Skeletal muscle satellite cell (primary cell): Measurements from ENCODE around the gene KRT12. TPM values are rescaled to one million over a fixed set of nuclear protein-coding genes. Genes with fewer than 3 reads are reported as not detected.
A peak's percentile ranks its signal among the peaks of the same experiment; 100 is the strongest.

ENCODE experiments used
- H3K27me3 ChIP-seq: 2 replicates; pipeline ENCODE4 v1.7.0; 2013; ENCODE audit warnings: low read length; ENCODE audit not compliant: control insufficient read depth, insufficient read depth
- H3K36me3 ChIP-seq: 2 replicates; pipeline ENCODE4 v1.7.0; 2013; ENCODE audit warnings: mild to moderate bottlenecking, control low read depth, low read length; ENCODE audit not compliant: insufficient read depth
- H3K4me1 ChIP-seq: 2 replicates; pipeline ENCODE4 v1.7.0; 2013; ENCODE audit warnings: low read length; ENCODE audit not compliant: control insufficient read depth, insufficient read depth
- H3K4me2 ChIP-seq: 2 replicates; pipeline ENCODE4 v1.7.0; 2013; ENCODE audit warnings: mild to moderate bottlenecking, low read length
- H3K4me3 ChIP-seq: 2 replicates; pipeline ENCODE4 v1.7.0; 2013; ENCODE audit warnings: low read length
- H3K9ac ChIP-seq: 2 replicates; pipeline ENCODE4 v1.7.0; 2013; ENCODE audit warnings: mild to moderate bottlenecking, low read depth, low read length, moderate library complexity
- H3K9me3 ChIP-seq: replicated peaks from 2 replicates; pipeline ENCODE4 v1.7.0; 2013; ENCODE audit warnings: mild to moderate bottlenecking, control low read depth, low read length
- total RNA-seq: library from RNA; depleted of rRNA; stranded (reverse); fragments of >200 nt; gene quantifications from 2 replicates; pipeline ENCODE4 v1.2.3, GENCODE V29; 2012; rRNA removed

KRT12 gene
- not detected in 2 replicates for total RNA-seq

DNA sequence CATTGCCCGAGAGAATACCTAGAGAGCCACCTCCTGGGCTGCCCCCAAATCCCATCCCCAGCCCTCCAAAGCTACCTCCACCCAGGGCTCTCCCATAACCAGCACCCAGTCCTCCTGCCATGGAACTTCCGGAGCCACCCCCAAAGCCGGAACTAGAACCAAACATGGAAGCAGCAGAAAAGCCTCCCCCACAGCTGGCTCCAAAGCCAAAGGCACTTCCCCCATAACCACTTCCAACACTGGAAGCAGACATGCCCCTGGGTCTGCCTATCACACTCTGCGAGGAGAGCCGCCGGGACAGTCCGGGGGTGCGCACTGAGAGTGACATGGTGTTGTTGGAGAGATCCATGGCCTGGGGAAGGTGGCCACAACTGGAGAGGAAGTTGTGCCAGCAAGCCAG is at the start of gene KRT12:
Gene KRT12 (minus strand): TSS at position 386 of the 400 bp plus-strand sequence. CDS start 37 bp downstream, at position 349.
- no peaks in the 10 kb centered on the region for H3K4me1 ChIP-seq
- no peaks in the 10 kb centered on the region for H3K9me3 ChIP-seq
- no peaks in the 10 kb centered on the region for H3K27me3 ChIP-seq
- H3K4me3 ChIP-seq: no peak within 1 kb of the TSS
- no peak within 1 kb of the TSS for H3K4me2 ChIP-seq
- no peak within 1 kb of the TSS for H3K9ac ChIP-seq
- no peaks in the 10 kb centered on the region for H3K36me3 ChIP-seq

DNA sequence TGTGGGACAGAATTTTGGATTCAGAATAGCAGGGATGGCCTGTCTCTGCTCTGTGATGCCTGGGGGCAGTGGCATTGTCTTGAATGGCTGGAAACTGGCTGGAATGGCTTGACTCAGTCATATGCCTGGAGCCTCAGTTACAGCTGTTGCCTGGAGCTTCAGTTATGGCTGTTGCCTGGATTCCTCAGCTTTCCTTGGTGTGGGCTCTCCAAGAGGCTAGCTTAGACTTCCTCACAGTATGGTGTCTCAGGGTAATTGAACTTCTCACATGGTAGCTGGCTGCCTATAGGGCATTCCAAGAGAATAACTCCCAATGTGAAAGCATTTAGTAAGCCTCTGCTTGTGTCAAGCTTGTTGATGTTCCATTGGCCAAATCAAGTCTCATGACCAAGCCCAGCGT is 49.3 kb upstream of the KRT12 start:
- Histone ChIP-seq H3K9me3 (no peaks in the 10 kb centered on the region), H3K36me3 (no peaks in the 10 kb centered on the region), H3K4me1 (peaks cover 40% of the 10 kb centered on the region), H3K27me3 (no peaks in the 10 kb centered on the region), H3K4me2 (no peak overlapping the region), H3K9ac (peak overlapping the region; percentile 67), H3K4me3 (no peak overlapping the region)

DNA sequence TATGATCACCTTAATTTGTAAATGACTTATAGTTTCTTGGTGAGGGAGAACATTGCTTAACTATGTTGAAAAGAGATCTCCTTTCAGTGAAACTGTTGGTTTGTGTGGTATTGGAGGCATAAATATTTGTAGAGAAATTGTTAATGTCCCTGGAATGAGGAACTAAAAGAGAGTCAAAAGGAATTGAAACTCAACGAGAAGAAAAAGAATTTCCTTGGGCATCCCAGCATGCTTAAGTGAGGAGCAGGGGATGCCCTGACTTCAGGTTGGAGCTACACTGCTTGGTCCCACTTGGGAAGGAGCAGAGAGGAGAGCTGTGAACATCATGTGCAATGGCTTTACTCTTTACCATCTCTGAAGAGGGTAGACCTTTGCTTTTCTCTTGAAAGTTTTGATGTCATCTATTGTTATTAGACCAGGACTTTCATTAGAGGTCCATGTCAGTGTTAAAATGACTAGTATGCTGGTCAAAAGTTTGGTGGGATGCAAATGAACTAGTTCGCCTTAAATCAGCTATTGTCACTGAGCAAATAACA is 48.8 kb upstream of the KRT12 start:
- peaks cover 44% of the 10 kb centered on the region for H3K4me1 ChIP-seq
- H3K4me2 ChIP-seq: no peak overlapping the region
- no peaks in the 10 kb centered on the region for H3K9me3 ChIP-seq
- H3K4me3 ChIP-seq: peak overlapping the region; percentile 7
- no peaks in the 10 kb centered on the region for H3K36me3 ChIP-seq
- no peaks in the 10 kb centered on the region for H3K27me3 ChIP-seq
- peak overlapping the region; percentile 67 for H3K9ac ChIP-seq

DNA sequence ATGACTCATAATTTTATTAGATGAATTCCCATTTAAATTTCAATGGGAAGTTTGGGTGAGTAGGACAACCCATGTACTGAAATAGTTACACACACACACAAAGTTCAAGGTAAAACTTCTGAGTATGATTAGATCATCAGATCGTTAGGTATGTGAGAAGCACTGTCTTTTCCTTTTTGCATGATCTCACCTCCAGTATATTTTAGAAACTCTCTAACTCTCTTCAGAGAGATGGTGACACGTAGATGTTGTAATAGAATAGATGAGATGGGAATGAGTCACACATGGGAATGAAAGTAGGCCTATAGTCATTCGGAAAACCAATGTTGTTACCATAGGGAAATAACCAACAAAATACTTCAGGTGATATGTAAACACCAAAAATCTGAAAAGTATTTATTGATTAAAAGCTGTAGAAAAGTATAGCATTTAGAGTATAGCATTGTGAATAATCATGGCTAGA is 48.2 kb upstream of the KRT12 start:
- H3K9ac ChIP-seq: peak overlapping the region; percentile 67
- no peak overlapping the region for H3K4me3 ChIP-seq
- H3K4me1 ChIP-seq: peaks cover 49% of the 10 kb centered on the region
- no peaks in the 10 kb centered on the region for H3K36me3 ChIP-seq
- no peaks in the 10 kb centered on the region for H3K9me3 ChIP-seq
- H3K27me3 ChIP-seq: no peaks in the 10 kb centered on the region
- no peak overlapping the region for H3K4me2 ChIP-seq

DNA sequence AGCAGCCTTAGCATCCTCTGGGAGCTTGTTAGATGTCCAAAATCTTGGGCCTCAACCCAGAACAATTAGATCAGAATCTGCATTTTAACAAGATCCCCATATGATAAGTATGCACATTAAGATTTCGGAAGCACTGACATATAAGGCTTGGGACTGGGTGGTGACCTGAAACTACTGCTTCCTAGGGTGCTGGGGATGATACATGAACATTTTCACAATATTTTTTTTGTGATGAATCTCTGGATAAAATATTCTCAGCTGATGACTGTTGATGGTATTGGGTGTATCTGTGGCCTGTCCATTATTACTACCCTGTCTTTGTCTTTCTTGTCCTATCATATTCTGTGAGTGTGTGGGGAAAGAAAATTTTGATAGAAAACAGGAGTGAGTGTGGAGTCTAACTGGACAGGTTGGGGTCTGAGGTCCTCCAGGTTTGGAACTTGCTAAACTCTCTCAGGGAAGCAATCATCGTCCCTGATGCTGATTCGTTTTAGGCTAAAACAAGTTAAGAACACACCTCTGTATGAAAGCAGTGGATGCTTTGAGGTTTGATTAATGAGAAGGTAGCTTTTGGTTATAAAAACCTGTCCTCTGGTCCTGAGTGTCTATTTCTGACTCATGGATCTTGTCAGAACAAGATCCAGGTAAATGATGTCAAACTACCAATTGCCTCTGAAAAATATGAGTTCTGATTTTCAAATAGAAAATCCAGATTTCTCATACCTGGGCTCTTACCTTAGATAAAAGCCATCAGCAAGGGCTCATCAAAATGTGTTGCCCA is 47.2 kb upstream of the KRT12 start:
- no peaks in the 10 kb centered on the region for H3K27me3 ChIP-seq
- H3K9ac ChIP-seq: peak overlapping the region; percentile 61
- no peaks in the 10 kb centered on the region for H3K9me3 ChIP-seq
- H3K4me3 ChIP-seq: no peak overlapping the region
- H3K4me1 ChIP-seq: peaks cover 57% of the 10 kb centered on the region
- H3K36me3 ChIP-seq: no peaks in the 10 kb centered on the region
- no peak overlapping the region for H3K4me2 ChIP-seq

DNA sequence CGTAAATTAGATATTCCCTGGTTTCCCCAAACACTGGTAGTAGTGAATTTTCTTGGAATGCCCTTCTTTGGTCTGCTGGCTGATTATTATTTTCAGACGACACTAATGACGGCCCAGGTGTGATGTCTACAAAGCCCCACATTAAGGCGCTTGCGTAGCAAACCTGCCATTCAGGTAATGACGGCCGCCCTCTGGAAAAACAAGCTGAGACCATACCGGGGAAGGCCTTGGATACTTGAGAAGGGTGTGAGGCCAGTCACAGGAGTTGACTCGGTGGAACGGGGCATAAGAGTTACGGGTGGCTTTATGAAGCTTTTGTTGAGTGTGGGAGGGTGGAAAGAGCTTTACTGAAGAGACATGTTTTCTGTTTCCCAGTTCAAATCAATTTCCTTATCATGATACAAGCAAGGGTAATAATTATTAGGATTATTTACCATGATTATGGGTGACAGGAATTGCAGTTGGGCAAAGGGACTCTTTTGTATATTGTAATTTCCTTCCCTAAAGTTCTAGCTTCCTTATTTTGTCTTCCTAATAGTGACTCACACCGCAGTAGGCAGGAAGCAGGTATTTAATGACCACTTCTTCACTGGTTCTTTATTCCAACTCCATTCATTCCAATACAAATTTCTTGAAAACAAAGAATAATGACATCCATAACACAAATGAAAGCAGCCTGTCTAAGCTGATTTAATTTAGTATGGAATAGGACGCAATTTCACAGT is 45.6 kb upstream of the KRT12 start:
- Histone ChIP-seq H3K4me1 (peaks cover 67% of the 10 kb centered on the region), H3K4me2 (no peak overlapping the region), H3K36me3 (no peaks in the 10 kb centered on the region), H3K27me3 (no peaks in the 10 kb centered on the region), H3K9me3 (no peaks in the 10 kb centered on the region), H3K9ac (no peak overlapping the region), H3K4me3 (no peak overlapping the region)

DNA sequence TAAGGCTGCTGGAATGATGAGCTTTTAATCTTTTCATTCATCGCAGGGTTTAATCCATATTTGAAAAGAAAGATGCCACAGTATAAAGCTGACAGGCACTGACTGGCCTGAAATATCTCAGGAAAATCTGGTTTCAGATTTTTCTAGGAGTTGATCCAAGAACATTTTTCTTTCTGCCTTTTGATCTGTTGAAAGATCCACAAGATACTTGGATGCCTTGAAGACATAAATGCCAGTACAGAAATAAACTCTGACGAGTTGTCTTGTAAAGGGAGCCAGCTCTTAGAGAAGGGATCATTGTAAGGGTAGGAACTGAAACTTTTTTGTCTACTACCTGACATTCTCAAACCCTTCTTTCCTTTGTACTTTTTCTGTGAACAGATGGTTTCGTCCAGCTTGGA is 43.4 kb upstream of the KRT12 start:
- peaks cover 56% of the 10 kb centered on the region for H3K4me1 ChIP-seq
- H3K9ac ChIP-seq: peak overlapping the region; percentile 84
- H3K9me3 ChIP-seq: no peaks in the 10 kb centered on the region
- no peaks in the 10 kb centered on the region for H3K36me3 ChIP-seq
- H3K4me2 ChIP-seq: peak overlapping the region; percentile 47
- peak overlapping the region; percentile 12 for H3K4me3 ChIP-seq
- H3K27me3 ChIP-seq: no peaks in the 10 kb centered on the region

DNA sequence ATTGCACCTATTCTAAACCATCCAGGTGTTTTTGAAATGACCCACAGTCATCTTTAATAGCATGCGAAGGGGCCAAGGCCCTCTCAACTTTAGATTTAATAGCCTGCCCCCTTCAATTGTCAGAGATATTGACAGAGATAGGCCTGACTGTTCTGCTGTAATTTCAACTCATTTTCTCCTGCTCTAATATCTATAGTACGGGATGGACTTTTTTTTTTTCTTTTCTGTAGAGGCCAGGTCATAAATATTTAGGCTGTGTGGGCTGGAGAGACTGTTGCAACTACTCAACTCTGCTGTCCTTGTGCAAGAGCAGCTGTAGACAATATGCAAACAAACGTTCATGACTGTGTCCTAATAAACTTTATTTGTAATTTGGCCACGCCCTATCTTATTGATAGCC is 42.7 kb upstream of the KRT12 start:
- H3K4me2 ChIP-seq: peak overlapping the region; percentile 47
- H3K27me3 ChIP-seq: no peaks in the 10 kb centered on the region
- H3K36me3 ChIP-seq: no peaks in the 10 kb centered on the region
- H3K9ac ChIP-seq: peak overlapping the region; percentile 84
- H3K4me1 ChIP-seq: peaks cover 52% of the 10 kb centered on the region
- H3K9me3 ChIP-seq: no peaks in the 10 kb centered on the region
- H3K4me3 ChIP-seq: peak overlapping the region; percentile 12

DNA sequence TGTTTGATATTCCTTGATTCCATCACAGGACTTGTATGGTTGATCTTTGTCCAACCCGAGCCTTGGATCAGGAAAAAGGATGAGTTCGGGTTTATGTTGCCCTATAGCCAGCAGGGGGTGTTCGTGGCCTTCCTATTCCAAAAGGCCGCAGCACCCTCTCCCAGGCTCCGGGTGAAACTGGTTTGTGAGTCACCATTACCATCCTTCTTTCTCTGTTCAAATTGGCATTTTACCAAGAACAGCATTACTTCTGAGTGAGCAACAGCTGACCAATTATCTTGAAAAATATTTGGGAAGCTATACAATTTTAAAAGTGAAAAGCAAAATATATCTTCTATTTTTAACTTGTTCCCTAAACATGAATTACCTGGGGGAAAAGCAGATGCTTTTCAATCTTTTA is 42.3 kb upstream of the KRT12 start:
- Histone ChIP-seq H3K9me3 (no peaks in the 10 kb centered on the region), H3K9ac (peak overlapping the region; percentile 84), H3K4me3 (no peak overlapping the region), H3K4me2 (peak overlapping the region; percentile 47), H3K4me1 (peaks cover 51% of the 10 kb centered on the region), H3K36me3 (no peaks in the 10 kb centered on the region), H3K27me3 (no peaks in the 10 kb centered on the region)

DNA sequence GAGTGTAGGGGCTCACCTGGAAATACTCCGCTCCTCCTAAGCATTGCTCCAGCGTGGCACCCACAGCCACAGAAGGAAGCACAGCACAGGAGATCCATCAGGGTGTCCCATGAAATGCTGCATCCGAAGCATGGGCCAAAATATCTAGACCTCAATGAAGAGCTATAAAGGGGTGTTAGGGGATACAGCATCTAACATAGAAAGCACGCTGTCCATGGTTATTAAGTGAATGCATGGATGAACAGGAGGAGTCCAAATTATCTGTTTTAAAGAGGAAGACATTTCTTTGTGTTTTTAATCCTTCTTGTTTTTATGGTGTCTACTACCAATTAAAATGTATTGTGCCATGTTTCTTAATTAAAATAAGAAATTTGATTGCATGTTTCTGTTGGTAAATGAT is 39.6 kb upstream of the KRT12 start:
- Histone ChIP-seq H3K9ac (no peak overlapping the region), H3K36me3 (no peaks in the 10 kb centered on the region), H3K4me3 (no peak overlapping the region), H3K4me1 (peaks cover 55% of the 10 kb centered on the region), H3K9me3 (no peaks in the 10 kb centered on the region), H3K27me3 (no peaks in the 10 kb centered on the region), H3K4me2 (no peak overlapping the region)

DNA sequence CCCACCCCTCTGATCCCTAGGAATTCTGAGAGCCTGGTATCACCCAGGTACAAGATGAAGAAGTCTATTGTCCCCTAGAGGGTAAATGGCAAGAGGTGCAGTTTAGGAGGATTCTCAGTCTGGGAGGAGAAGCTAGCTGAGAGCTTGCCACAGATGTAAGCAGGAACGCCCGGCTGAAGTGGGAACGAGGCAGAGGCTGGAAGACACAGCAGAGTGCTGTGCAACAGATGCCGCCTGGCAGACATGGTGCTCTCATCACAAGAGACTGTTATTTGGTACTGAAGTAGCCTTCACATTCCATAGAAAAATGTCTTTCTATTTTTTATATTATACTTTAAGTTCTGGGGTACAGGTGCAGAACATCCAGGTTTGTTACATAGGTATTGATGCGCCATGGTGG is 38.3 kb upstream of the KRT12 start:
- H3K4me3 ChIP-seq: no peak overlapping the region
- H3K9me3 ChIP-seq: no peaks in the 10 kb centered on the region
- H3K4me2 ChIP-seq: no peak overlapping the region
- H3K36me3 ChIP-seq: no peaks in the 10 kb centered on the region
- no peaks in the 10 kb centered on the region for H3K27me3 ChIP-seq
- no peak overlapping the region for H3K9ac ChIP-seq
- H3K4me1 ChIP-seq: peaks cover 45% of the 10 kb centered on the region
